GM06990 (cell line): ENCODE data around the gene DDA1.
"Not testable (repeated sequence)": the region's sequence is repeated elsewhere in the genome, so short reads cannot be mapped to it uniquely, and the experiment has no call there.

Experiments
- DNase-seq: peaks from one replicate; pipeline ENCODE4 v3.0.0-alpha.2; 2011; ENCODE audit not compliant: insufficient read length; ENCODE audit errors: extremely low read depth
- H3K27me3 ChIP-seq: replicated peaks from 2 replicates; pipeline ENCODE4 v1.6.0; 2011; ENCODE audit warnings: low read length; ENCODE audit not compliant: control insufficient read depth, insufficient read depth
- H3K36me3 ChIP-seq: 2 replicates; pipeline ENCODE4 v1.5.1; 2011; ENCODE audit warnings: low read length; ENCODE audit not compliant: control insufficient read depth, insufficient read depth
- H3K4me3 ChIP-seq: replicated peaks from 2 replicates; pipeline ENCODE4 v1.5.1; 2011; ENCODE audit warnings: low read depth, mild to moderate bottlenecking, control low read depth, low read length
- CTCF ChIP-seq: IDR thresholded peaks from 2 replicates; pipeline ENCODE4 v1.5.1; 2011; ENCODE audit warnings: low read length, control low read depth, mild to moderate bottlenecking, inconsistent platforms; ENCODE audit not compliant: insufficient read depth, poor library complexity, severe bottlenecking

The DDA1 gene

GRCh38 chr19:17264641-17264979 is 44.8 kb upstream of the DDA1 start, which contains the start of gene USHBP1:
Gene USHBP1 (minus strand): TSS chr19:17264745. CDS start chr19:17264299, 446 bp downstream.
- Histone ChIP-seq H3K36me3 (no peaks in the 10 kb centered on the region; the same call in 1 of the 2 replicates), H3K27me3 (no peaks in the 10 kb centered on the region), H3K4me3 (no peak within 1 kb of the TSS)
- TF ChIP-seq CTCF = no peak
- DNase-seq = no peak

- Histone ChIP-seq H3K27me3 (no peaks in the 10 kb centered on the region), H3K4me3 (no peak overlapping the region), H3K36me3 (no peaks in the 10 kb centered on the region; the same call in 1 of the 2 replicates)
- no peak for TF ChIP-seq CTCF
- DNase-seq = no peak
Observed at GRCh38 chr19:17266026-17266425, 43.3 kb upstream of the DDA1 start.

GRCh38 chr19:17266589-17266974 is 42.8 kb upstream of the DDA1 start:
- Histone ChIP-seq H3K4me3 (no peak overlapping the region), H3K27me3 (no peaks in the 10 kb centered on the region), H3K36me3 (peaks cover under 1% of the 10 kb centered on the region; the same call in 1 of the 2 replicates)
- no peak for TF ChIP-seq CTCF
- no peak for DNase-seq

- peak within 1 kb of the TSS; percentile 81 for H3K4me3 ChIP-seq
- no peak for TF ChIP-seq CTCF
- H3K27me3 ChIP-seq = no peaks in the 10 kb centered on the region
- DNase-seq = peak; percentile 94
- peaks cover 2% of the 10 kb centered on the region; the same call in 1 of the 2 replicates for H3K36me3 ChIP-seq
Observed at GRCh38 chr19:17266975-17267788, 42.2 kb upstream of the DDA1 start, which contains the start of gene BABAM1. Gene BABAM1 (plus strand): TSS chr19:17267443. CDS start chr19:17268807, 1,364 bp downstream.

GRCh38 chr19:17268754-17269153 is 40.6 kb upstream of the DDA1 start:
- no peaks in the 10 kb centered on the region for H3K27me3 ChIP-seq
- no peak for TF ChIP-seq CTCF
- no peak overlapping the region for H3K4me3 ChIP-seq
- DNase-seq = no peak
- peaks cover 6% of the 10 kb centered on the region for H3K36me3 ChIP-seq

- not testable (repeated sequence) for DNase-seq, H3K27me3 ChIP-seq, H3K4me3 ChIP-seq
- H3K36me3 ChIP-seq = peaks cover 22% of the 10 kb centered on the region
Observed at GRCh38 chr19:17274892-17275291, 34.5 kb upstream of the DDA1 start.
